HCT116 (cell line): Measurements from ENCODE around the gene LRRK1. TPM values are rescaled to one million over a fixed set of nuclear protein-coding genes. Genes with fewer than 3 reads are reported as not detected.

Source experiments
- ATAC-seq: fragments of 200-7000 bp; cut with Tn5 transposase; 2 replicates; pipeline ENCODE4 v1.9.1; 2020; ENCODE audit warnings: mild to moderate bottlenecking, moderate library complexity
- BruUV-seq: library from RNA; stranded (reverse); fragments of 400-500 nt; replicated peaks from 2 replicates; lab custom pipeline; 2021; lab: Mats Ljungman, UMichigan
- CTCF ChIA-PET: fragments of 300-600 bp; sonication (Branson Sonifier 250); formaldehyde crosslinking; loops from one replicate; lab custom pipeline; 2021; ENCODE audit warnings: antibody characterized with exemption; lab: Charles Lee
- POLR2A ChIA-PET: fragments of 300-600, 350-600 bp; sonication (Branson Sonifier 250); formaldehyde crosslinking; loops from one replicate; lab custom pipeline; 2021; ENCODE audit warnings: antibody characterized with exemption; lab: Charles Lee
- RAD21 ChIA-PET, 2 experiments: fragments of 300-600 bp; sonication (Branson Sonifier 250); formaldehyde crosslinking; loops; one replicate each; lab custom pipeline; 2023; ENCODE audit warnings: low total read pairs in 2 of 2; ENCODE audit not compliant: uncharacterized antibody in 2 of 2, unreplicated experiment in 2 of 2, low non-redundant PET in 1 of 2; lab: Charles Lee
- DNase-seq: peaks from one replicate; pipeline ENCODE4 v3.0.0-alpha.2; 2010; ENCODE audit warnings: low read depth, low spot score
- H2AFZ ChIP-seq: fragments of 200-600 bp; shearing (Covaris generic), sonication (generic); 2 replicates; pipeline ENCODE4 v1.6.1; 2017; ENCODE audit warnings: low read depth, mixed run types, mixed read lengths, antibody characterized with exemption, low read length; ENCODE audit not compliant: poor library complexity, severe bottlenecking
- H3K27ac ChIP-seq: 2 replicates; pipeline ENCODE4 v1.5.1; 2012; ENCODE audit warnings: low read depth, low read length
- H3K27me3 ChIP-seq: fragments of 200-600 bp; sonication (generic); 2 replicates; pipeline ENCODE4 v1.6.1; 2016; ENCODE audit warnings: mixed run types, low read length, mixed read lengths; ENCODE audit not compliant: insufficient read depth
- H3K36me3 ChIP-seq, 2 experiments: fragments of 200-500 bp in 1 of 2; fragments of 200-600 bp in 1 of 2; sonication (Bioruptor generic) in 1 of 2; sonication (generic) in 1 of 2; 2 replicates each; pipeline versions ENCODE4 v1.5.1 to v1.6.1; 2014 to 2016; ENCODE audit warnings: low read length in 2 of 2, inconsistent platforms in 1 of 2, mixed read lengths in 1 of 2, mixed run types in 1 of 2; ENCODE audit not compliant: insufficient read depth in 2 of 2, control insufficient read depth in 1 of 2
- H3K4me1 ChIP-seq, 2 experiments: fragments of 200-600 bp in 1 of 2; sonication (generic) in 1 of 2; 2 replicates each; pipeline versions ENCODE4 v1.5.1 to v1.6.1; 2012 to 2017; ENCODE audit warnings: low read length in 2 of 2, inconsistent platforms in 1 of 2, mild to moderate bottlenecking in 1 of 2, mixed read lengths in 1 of 2, mixed run types in 1 of 2, moderate library complexity in 1 of 2; ENCODE audit not compliant: insufficient read depth in 2 of 2, control insufficient read depth in 1 of 2
- H3K4me2 ChIP-seq: fragments of 200-600 bp; sonication (generic); 2 replicates; pipeline ENCODE4 v1.6.1; 2017; ENCODE audit warnings: mixed run types, low read length, mixed read lengths
- H3K4me3 ChIP-seq, 2 experiments: fragments of 200-600 bp in 1 of 2; sonication (generic) in 1 of 2; replicated peaks in 1 of 2; 2 replicates each; pipeline ENCODE4 v1.5.1; 2011 to 2016; ENCODE audit warnings: low read length in 2 of 2, control low read depth in 1 of 2, low read depth in 1 of 2, mild to moderate bottlenecking in 1 of 2, mixed read lengths in 1 of 2, mixed run types in 1 of 2
- H3K79me2 ChIP-seq: fragments of 200-600 bp; sonication (generic); 2 replicates; pipeline ENCODE4 v1.6.1; 2017; ENCODE audit warnings: mild to moderate bottlenecking, mixed run types, low read length, moderate library complexity, mixed read lengths; ENCODE audit not compliant: insufficient read depth
- H3K9ac ChIP-seq: fragments of 200-600 bp; sonication (generic); 2 replicates; pipeline ENCODE4 v1.6.1; 2016; ENCODE audit warnings: low read length, mixed read lengths
- H3K9me2 ChIP-seq: fragments of 200-600 bp; sonication (generic), shearing (Covaris generic); 2 replicates; pipeline ENCODE4 v1.6.1; 2017; ENCODE audit warnings: mixed run types, mild to moderate bottlenecking, moderate library complexity; ENCODE audit not compliant: insufficient read depth
- H3K9me3 ChIP-seq, 2 experiments: fragments of 200-500 bp in 1 of 2; fragments of 200-600 bp in 1 of 2; sonication (Bioruptor generic) in 1 of 2; sonication (generic) in 1 of 2; 2 replicates each; pipeline ENCODE4 v1.6.1; 2014 to 2017; ENCODE audit warnings: low read length in 2 of 2, mixed read lengths in 2 of 2, inconsistent platforms in 1 of 2, low read depth in 1 of 2, mild to moderate bottlenecking in 1 of 2, mixed run types in 1 of 2, moderate library complexity in 1 of 2; ENCODE audit not compliant: control insufficient read depth in 1 of 2, insufficient read depth in 1 of 2
- H4K20me1 ChIP-seq: fragments of 200-600 bp; sonication (generic), shearing (Covaris generic); 2 replicates; pipeline ENCODE4 v1.6.1; 2017; ENCODE audit warnings: mixed run types, mild to moderate bottlenecking, moderate library complexity; ENCODE audit not compliant: insufficient read depth
- ATF3 ChIP-seq: IDR thresholded peaks from 2 replicates; pipeline ENCODE4 v1.6.1; 2012
- CBX3 ChIP-seq: IDR thresholded peaks from 2 replicates; pipeline ENCODE4 v1.6.1; 2012; ENCODE audit warnings: low read depth
- CEBPB ChIP-seq: IDR thresholded peaks from 2 replicates; pipeline ENCODE4 v1.6.1; 2012; ENCODE audit warnings: low read depth
- CTCF ChIP-seq, 3 experiments: fragments of 200-600 bp in 1 of 3; sonication (generic) in 1 of 3; IDR thresholded peaks in 2 of 3; conservative IDR thresholded peaks in 1 of 3; 2 replicates each; pipeline ENCODE4 v1.5.1; 2012 to 2017; ENCODE audit warnings: low read depth in 2 of 3, low read length in 2 of 3, antibody characterized with exemption in 1 of 3, borderline replicate concordance in 1 of 3, control low read depth in 1 of 3, mild to moderate bottlenecking in 1 of 3, mixed read lengths in 1 of 3, mixed run types in 1 of 3, moderate library complexity in 1 of 3; ENCODE audit not compliant: insufficient read depth in 1 of 3
- EZH2 ChIP-seq: fragments of 200-600 bp; sonication (generic); IDR thresholded peaks from 2 replicates; pipeline ENCODE4 v1.6.1; 2017; ENCODE audit warnings: antibody characterized with exemption, mixed run types
- EZH2phosphoT487 ChIP-seq: fragments of 200-600 bp; IDR thresholded peaks from 2 replicates; pipeline ENCODE4 v1.6.1; 2018; ENCODE audit warnings: antibody characterized with exemption, borderline replicate concordance
- FOSL1 ChIP-seq: IDR thresholded peaks from 2 replicates; pipeline ENCODE4 v1.6.1; 2012; ENCODE audit warnings: low read depth
- MAX ChIP-seq: IDR thresholded peaks from 2 replicates; pipeline ENCODE4 v1.6.1; 2012
- POLR2AphosphoS5 ChIP-seq: IDR thresholded peaks from 2 replicates; pipeline ENCODE4 v1.6.1; 2011; ENCODE audit warnings: mild to moderate bottlenecking, low read depth, low read length, moderate library complexity
- RAD21 ChIP-seq: IDR thresholded peaks from 2 replicates; pipeline ENCODE4 v1.6.1; 2012; ENCODE audit warnings: low read depth, mild to moderate bottlenecking
- REST ChIP-seq: IDR thresholded peaks from 2 replicates; pipeline ENCODE4 v1.6.1; 2012; ENCODE audit warnings: low read depth
- SIN3A ChIP-seq: IDR thresholded peaks from 2 replicates; pipeline ENCODE4 v1.6.1; 2012; ENCODE audit warnings: low read depth
- SP1 ChIP-seq: IDR thresholded peaks from 2 replicates; pipeline ENCODE4 v1.6.1; 2012; ENCODE audit warnings: low read depth
- SRF ChIP-seq: IDR thresholded peaks from 2 replicates; pipeline ENCODE4 v1.6.1; 2012; ENCODE audit warnings: low read depth
- TCF7L2 ChIP-seq: IDR thresholded peaks from 2 replicates; pipeline ENCODE4 v1.7.0; 2011; ENCODE audit warnings: borderline replicate concordance, inconsistent platforms; ENCODE audit not compliant: insufficient read depth, insufficient read length; ENCODE audit errors: extremely low read depth
- ZBTB33 ChIP-seq: IDR thresholded peaks from 2 replicates; pipeline ENCODE4 v1.6.1; 2011; ENCODE audit warnings: mild to moderate bottlenecking, low read length, moderate library complexity; ENCODE audit not compliant: insufficient replicate concordance; ENCODE audit errors: extremely low read depth
- ZFX ChIP-seq: fragments of 450-650 bp; IDR thresholded peaks from 2 replicates; pipeline ENCODE4 v1.6.1; 2017
- ZNF274 ChIP-seq: fragments of 200-500 bp; sonication (Bioruptor generic); IDR thresholded peaks from 2 replicates; pipeline ENCODE4 v1.6.1; 2014; ENCODE audit warnings: mild to moderate bottlenecking, low read depth, low read length, inconsistent platforms
- intact Hi-C: fragments of 100-400 bp; cut with micrococcal nuclease; formaldehyde crosslinking; loops from 2 replicates; pipeline ENCODE4 v1.10.0; 2022
- total RNA-seq: library from RNA; stranded (reverse); gene quantifications from one replicate; pipeline ENCODE4 v1.2.1, GENCODE V29; 2021; ENCODE audit not compliant: unreplicated experiment

The LRRK1 gene
- total RNA-seq, 1 experiment from 2014 or later: 21.6 TPM

- Histone ChIP-seq H3K79me2 (peaks cover 14% of the 10 kb centered on the region; the same call in 1 of the 2 replicates), H2AFZ (peak overlapping the region; percentile 65), H3K27ac (peak overlapping the region; percentile 86), H3K9me2 (no peaks in the 10 kb centered on the region), H3K9me3 (no peaks in the 10 kb centered on the region), H3K4me3 (peak overlapping the region; percentile 66 to 83), H3K27me3 (no peaks in the 10 kb centered on the region), H3K4me1 (peaks cover 0 to 27% of the 10 kb centered on the region in 2 experiments; a peak in 1 of 4 replicates), H3K4me2 (peak overlapping the region; percentile 98), H3K9ac (peak overlapping the region; percentile 90), H4K20me1 (peaks cover 3% of the 10 kb centered on the region; the same call in 1 of the 2 replicates), H3K36me3 (peaks cover 0 to 24% of the 10 kb centered on the region in 2 experiments; a peak in 1 of 4 replicates)
- DNase-seq (peak; percentile 67), ATAC-seq (peak; percentile 85)
- POLR2A ChIA-PET: interaction anchor here (1.0 to 1.2 kb wide), 3 partner anchors 11 to 194 kb away, joined by 3 to 4 read pairs (median 3); no protein-coding TSS in a partner anchor
- RAD21 ChIA-PET: interaction anchor here (0.9 to 1.7 kb wide), 4 partner anchors 89 to 90 kb away, joined by 4 to 11 read pairs (median 5); no protein-coding TSS in a partner anchor
- no TSS peak for BruUV-seq
- CTCF ChIA-PET: interaction anchor here (0.6 to 7.0 kb wide), 12 partner anchors 10 to 286 kb away, joined by 3 to 112 read pairs (median 4); no protein-coding TSS in a partner anchor
- intact Hi-C loops: loop anchor here (1.0 to 5.0 kb wide), 3 partner anchors 89 to 334 kb away; partner anchors contain the start of gene CHSY1
- no peak for TF ChIP-seq EZH2
- TF ChIP-seq SP1: no peak
- peak; percentile 76 for TF ChIP-seq POLR2AphosphoS5
- peak; percentile 51 for TF ChIP-seq CBX3
- no peak for TF ChIP-seq CEBPB
- peak; percentile 69 for TF ChIP-seq RAD21
- TF ChIP-seq CTCF (IDR thresholded peaks at IDR 0.05 in 2 of 3, conservative IDR thresholded peaks at IDR 0.05 in 1 of 3; ENCODE audit: borderline replicate concordance in 1 of 3, insufficient read depth in 1 of 3, low read depth in 2 of 3, low read length in 2 of 3): peak; percentile 86 to 96 (median 90)
- no peak for TF ChIP-seq ZNF274
- no peak for TF ChIP-seq TCF7L2
- TF ChIP-seq ZFX: no peak
- peak; percentile 50; the same call in 1 of the 2 replicates for TF ChIP-seq MAX
- TF ChIP-seq FOSL1: no peak; the same call in 1 of the 2 replicates
- TF ChIP-seq ATF3: no peak
- TF ChIP-seq SIN3A: peak; percentile 22; the same call in 1 of the 2 replicates
- no peak for TF ChIP-seq REST
- no peak for TF ChIP-seq EZH2phosphoT487
- TF ChIP-seq SRF: no peak
- TF ChIP-seq ZBTB33: no peak
These were observed 995 bp upstream of the LRRK1 start for GRCh38 chr15:100918034-100918689.
